Esophagus squamous epithelium (tissue), 4 donors: ENCODE data around the gene NADSYN1.

ENCODE experiments used
- POLR2A ChIP-seq, 4 donors: fragments of 450-650 bp; IDR thresholded peaks; one replicate each; pipeline ENCODE4 v1.6.1; 2017; ENCODE audit warnings: antibody characterized with exemption in 4 of 4, mild to moderate bottlenecking in 4 of 4, moderate library complexity in 3 of 4
- TF ChIP-seq, protein P1 (sequence below), 6 experiments: fragments of 450-650 bp in 4 of 6; fragments of 200-600 bp in 2 of 6; sonication (generic) in 2 of 6; IDR thresholded peaks; one replicate each; pipeline ENCODE4 v1.5.1; 2016 to 2019; ENCODE audit warnings: antibody characterized with exemption in 6 of 6, mild to moderate bottlenecking in 4 of 6, moderate library complexity in 4 of 6

DNA sequence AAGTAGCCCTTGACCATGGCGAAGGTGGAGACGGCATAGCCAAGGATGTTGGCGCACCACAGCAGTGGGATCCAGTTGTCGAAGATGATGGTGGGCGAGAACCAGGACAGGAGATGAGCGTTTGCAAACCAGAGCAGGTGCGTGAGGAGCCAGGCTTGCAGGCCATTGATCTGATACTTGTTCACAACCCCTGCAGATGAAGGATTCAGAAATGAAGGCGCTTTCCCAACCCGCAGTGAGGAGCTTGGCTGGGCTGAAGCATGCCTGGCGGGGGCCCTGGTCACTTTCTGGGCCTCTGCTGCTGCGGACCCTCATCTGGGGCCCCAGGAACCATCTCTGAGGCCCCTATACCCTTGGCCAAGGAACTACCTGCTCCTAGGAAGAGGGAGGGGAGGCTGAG is 11.8 kb upstream of the NADSYN1 start:
- TF ChIP-seq, protein P1, sequence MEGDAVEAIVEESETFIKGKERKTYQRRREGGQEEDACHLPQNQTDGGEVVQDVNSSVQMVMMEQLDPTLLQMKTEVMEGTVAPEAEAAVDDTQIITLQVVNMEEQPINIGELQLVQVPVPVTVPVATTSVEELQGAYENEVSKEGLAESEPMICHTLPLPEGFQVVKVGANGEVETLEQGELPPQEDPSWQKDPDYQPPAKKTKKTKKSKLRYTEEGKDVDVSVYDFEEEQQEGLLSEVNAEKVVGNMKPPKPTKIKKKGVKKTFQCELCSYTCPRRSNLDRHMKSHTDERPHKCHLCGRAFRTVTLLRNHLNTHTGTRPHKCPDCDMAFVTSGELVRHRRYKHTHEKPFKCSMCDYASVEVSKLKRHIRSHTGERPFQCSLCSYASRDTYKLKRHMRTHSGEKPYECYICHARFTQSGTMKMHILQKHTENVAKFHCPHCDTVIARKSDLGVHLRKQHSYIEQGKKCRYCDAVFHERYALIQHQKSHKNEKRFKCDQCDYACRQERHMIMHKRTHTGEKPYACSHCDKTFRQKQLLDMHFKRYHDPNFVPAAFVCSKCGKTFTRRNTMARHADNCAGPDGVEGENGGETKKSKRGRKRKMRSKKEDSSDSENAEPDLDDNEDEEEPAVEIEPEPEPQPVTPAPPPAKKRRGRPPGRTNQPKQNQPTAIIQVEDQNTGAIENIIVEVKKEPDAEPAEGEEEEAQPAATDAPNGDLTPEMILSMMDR (IDR thresholded peaks at IDR 0.05), result no peak
- TF ChIP-seq POLR2A (IDR thresholded peaks at IDR 0.05), result no peak
